Measurements from ENCODE around the gene ADORA2A. TPM values are rescaled to one million over a fixed set of nuclear protein-coding genes. Genes with fewer than 3 reads are reported as not detected.

The ADORA2A gene
- total RNA-seq, 1 donor from 2014 or later = not detected

DNA sequence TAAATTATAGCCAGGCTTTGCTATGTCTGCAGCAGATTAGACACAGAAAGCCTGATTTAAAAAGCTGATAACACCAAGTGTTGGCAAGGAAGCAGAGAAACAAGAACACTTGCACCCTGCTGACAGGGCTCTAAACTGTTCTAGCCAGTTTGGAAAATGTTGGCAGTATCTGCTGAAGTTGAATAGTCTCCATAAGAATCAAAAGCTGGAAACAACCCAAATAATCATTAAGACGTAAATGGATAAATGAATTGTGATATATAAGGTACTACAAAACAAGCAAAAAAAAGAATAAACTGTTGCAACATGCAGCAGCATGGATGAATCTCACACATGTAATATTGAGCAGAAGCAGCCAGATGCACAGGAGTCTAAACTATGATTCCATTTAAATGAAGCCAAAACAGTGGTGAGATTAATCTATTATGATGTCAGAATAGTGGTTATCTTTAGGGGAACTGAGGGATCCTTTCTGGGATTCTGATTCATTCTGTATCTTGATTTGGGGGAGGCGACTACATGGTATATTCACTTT lies 40.4 kb upstream of the ADORA2A start:
- no peak for DNase-seq (ENCODE audit: low read depth)
- TF ChIP-seq CTCF (conservative IDR thresholded peaks at IDR 0.05; ENCODE audit: low read depth, low read length) = no peak
- H3K4me3 ChIP-seq (ENCODE audit: low read depth, low read length) = no peak overlapping the region

DNA sequence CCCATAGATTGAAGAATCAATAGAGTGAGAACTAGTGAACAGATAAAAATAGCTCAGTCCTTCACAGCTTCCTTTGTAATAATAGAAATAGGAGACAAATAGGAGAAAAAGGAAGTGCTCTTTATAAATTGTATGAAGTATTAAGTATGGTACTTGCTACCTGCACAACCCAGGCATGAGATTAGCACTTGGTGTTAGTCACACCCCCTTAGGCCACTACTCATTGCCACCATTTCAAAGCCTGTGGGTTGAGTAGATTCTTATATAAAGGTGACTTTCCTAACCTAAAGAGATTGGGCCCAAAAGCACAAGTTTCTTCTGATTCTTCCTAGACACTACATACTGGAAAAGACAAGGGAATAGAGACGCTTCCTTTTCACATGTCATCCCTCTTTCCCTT lies 37.7 kb upstream of the ADORA2A start:
- H3K4me3 ChIP-seq (ENCODE audit: low read depth, low read length) = no peak overlapping the region
- DNase-seq (ENCODE audit: low read depth) = no peak
- no peak for TF ChIP-seq CTCF (conservative IDR thresholded peaks at IDR 0.05; ENCODE audit: low read depth, low read length)

DNA sequence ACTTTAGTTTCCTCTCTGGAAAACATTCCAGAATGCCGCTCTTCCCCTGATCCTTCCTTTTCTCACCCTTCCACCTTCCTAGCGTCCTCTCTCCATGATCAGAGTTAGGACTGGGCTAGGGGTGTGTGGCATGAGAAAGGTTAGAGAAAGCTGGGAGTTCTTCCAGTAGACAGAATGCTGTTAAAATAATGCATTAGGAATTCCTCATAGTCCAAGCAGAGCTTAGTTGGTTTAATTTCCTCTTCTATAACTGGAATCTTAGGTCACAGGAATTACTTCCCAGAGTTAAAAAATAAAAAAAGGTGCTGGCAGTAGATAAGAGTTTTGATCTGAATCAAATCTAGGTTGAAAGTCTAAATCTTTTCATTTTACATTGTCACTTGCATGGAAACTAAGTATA lies 37.2 kb upstream of the ADORA2A start:
- H3K4me3 ChIP-seq (ENCODE audit: low read depth, low read length) = no peak overlapping the region
- TF ChIP-seq CTCF (conservative IDR thresholded peaks at IDR 0.05; ENCODE audit: low read depth, low read length) = no peak
- DNase-seq (ENCODE audit: low read depth) = no peak

- TF ChIP-seq CTCF (conservative IDR thresholded peaks at IDR 0.05; ENCODE audit: low read depth, low read length) = no peak
- no peak for DNase-seq (ENCODE audit: low read depth)
- no peak overlapping the region for H3K4me3 ChIP-seq (ENCODE audit: low read depth, low read length)
These were observed 36.8 kb upstream of the ADORA2A start for GRCh38 chr22:24390576-24390975.

- no peak for DNase-seq (ENCODE audit: low read depth)
- H3K4me3 ChIP-seq (ENCODE audit: low read depth, low read length) = no peak overlapping the region
- no peak for TF ChIP-seq CTCF (conservative IDR thresholded peaks at IDR 0.05; ENCODE audit: low read depth, low read length)
These were observed 35.6 kb upstream of the ADORA2A start for GRCh38 chr22:24391836-24392217.

DNA sequence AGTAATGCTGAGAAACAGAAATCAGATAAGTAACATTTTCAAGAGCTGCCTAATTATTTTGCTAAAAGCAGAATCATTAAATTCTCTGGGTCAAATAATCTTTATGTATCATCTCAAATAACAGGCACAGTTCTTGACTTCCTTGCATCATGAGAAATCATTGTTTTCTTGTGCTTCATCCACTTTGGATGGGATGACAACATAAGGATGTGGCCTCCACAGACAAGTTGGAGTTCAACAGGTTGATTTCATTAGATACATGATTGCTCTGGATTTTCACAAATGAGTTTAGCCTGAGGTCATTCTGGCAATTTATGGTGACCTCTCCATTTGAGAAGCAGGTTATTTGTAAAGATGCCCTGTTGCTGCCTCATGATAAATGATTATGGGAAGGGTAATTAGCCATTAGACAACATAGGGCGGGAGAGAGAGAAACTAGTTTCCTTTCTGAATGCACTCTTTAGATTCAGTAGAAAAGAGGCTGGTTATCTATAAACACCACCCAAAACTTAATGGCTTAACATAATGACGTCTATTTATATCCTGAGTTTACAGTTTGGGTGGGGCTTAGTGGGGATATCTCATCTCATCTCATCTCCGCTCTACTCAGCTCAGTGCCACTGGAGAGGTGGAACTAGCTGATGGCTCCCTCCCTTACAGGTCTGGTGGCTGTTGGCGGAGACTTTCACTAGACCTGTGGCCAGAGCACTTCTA lies 35.0 kb upstream of the ADORA2A start:
- no peak for TF ChIP-seq CTCF (conservative IDR thresholded peaks at IDR 0.05; ENCODE audit: low read depth, low read length)
- no peak overlapping the region for H3K4me3 ChIP-seq (ENCODE audit: low read depth, low read length)
- DNase-seq (ENCODE audit: low read depth) = no peak

DNA sequence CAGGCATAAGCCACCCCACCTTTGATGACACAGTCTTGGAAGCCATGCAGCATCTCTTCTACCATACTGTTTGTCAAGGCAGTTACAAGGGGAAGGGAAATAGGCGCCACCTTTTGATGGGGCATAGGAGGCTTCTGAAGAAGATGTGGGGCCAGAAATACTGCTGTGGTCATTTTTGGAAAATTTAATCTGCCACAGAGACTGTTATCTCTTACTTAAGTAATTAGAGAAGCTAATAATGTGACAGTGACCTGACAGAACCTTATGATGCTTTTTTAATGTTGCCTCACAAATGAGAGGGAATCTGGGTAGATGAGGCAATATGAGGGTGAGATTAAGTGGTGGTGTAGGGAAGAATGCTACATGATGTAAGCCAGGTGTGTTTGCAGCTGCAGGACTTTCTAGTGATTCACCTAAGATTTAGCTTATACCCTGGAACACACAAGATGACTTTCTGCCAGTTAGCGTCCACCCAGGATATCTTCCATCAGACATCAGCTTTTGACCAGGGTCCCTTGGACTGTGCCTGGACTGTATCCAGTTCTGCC lies 34.3 kb upstream of the ADORA2A start:
- H3K4me3 ChIP-seq (ENCODE audit: low read depth, low read length) = no peak overlapping the region
- TF ChIP-seq CTCF (conservative IDR thresholded peaks at IDR 0.05; ENCODE audit: low read depth, low read length) = no peak
- no peak for DNase-seq (ENCODE audit: low read depth)
